GM18526 (cell line): Measurements from ENCODE around the gene NCOA1.
A peak's percentile ranks its signal among the peaks of the same experiment; 100 is the strongest.

ENCODE experiments used
- POLR2A ChIP-seq: IDR thresholded peaks from 3 replicates; pipeline ENCODE4 v1.6.1; 2011; ENCODE audit not compliant: insufficient read length; ENCODE audit errors: extremely low read depth

Gene NCOA1

GRCh38 chr2:24783641-24784040, 292.6 kb downstream of the NCOA1 start:
- TF ChIP-seq POLR2A = no peak

- TF ChIP-seq POLR2A = no peak
Observed at GRCh38 chr2:24785671-24786321, 294.7 kb downstream of the NCOA1 start.

- TF ChIP-seq POLR2A = no peak
Observed at GRCh38 chr2:24787532-24787931, 296.5 kb downstream of the NCOA1 start.

- no peak for TF ChIP-seq POLR2A
Observed at GRCh38 chr2:24788816-24789215, 297.8 kb downstream of the NCOA1 start.

DNA sequence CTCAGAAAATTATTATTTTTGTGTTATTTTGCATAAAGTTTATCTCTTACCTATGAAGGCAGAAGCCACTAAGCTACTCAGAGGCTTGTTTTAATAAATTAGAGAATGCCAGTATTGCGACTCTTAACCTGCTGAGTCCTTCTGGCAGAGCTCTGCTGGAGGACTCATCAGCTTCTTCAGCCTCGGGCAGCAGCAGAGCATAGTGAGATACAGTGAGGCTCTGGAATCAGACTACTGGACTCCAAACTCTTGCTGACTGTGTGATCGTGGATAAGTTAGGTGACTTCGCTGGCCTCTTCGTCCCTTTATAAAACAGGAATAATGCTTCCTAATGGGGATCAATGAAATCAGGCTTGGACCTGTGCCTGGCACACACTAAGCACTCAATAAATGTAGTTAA, 300.4 kb downstream of the NCOA1 start:
- no peak for TF ChIP-seq POLR2A

GRCh38 chr2:24792542-24792873, 301.5 kb downstream of the NCOA1 start:
- TF ChIP-seq POLR2A = no peak

GRCh38 chr2:24792874-24793760, 302.1 kb downstream of the NCOA1 start, which contains the start of the genes CENPO and PTRHD1:
Gene CENPO (plus strand): TSS chr2:24793425. CDS start chr2:24793920, 495 bp downstream.
Gene PTRHD1 (minus strand): TSS chr2:24793391. CDS start chr2:24793377, 14 bp downstream.
- TF ChIP-seq POLR2A = peak; percentile 72

DNA sequence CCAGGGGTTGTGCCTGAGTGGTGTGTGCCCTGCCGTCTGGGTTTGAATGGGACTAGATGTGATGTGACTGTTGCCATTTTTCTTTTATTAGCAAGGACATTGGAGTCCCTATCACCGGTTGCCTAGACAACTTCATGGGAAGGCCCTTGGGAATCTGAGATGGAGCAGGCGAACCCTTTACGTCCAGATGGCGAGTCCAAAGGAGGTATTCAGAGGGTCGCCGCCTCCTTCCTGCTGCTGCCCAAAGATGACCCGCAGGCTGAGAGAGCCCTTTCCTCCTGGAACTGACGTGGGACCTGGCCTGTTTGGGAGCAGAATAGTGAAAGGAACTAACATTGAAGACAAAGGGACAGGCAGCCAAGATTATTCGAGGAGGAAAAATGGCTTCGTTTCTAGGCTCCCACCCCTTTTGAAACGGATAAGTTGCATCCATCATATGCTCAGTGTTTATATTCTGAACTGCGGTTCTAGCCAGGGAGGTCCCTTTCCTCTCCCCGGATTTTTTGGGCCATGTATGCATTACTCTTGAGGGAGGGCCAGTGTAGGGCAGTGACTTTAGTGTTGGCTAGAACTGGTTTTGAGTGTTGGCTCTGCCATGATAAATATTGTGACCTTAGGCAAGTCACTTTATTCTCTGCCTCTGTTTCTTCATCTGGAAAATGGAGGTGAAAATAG, 302.8 kb downstream of the NCOA1 start:
- no peak for TF ChIP-seq POLR2A

DNA sequence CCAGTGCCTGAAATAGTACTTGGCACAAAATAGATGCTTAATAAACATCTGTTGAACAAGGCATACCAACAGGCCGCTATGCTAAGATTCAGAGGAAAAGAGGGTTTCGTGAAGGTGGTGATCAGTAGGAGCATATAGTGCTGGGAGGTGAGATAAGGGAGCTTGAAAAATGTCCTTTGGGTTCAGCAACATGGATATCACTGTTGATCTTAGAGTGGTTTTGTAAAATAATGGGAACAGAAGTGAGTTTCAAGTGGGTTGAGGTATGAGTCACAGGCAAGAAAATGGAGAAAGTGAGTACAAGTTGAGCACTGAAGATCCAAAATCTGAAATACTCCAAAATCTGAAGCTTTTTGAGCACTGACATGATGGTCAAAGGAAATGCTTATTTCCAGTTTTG, 306.6 kb downstream of the NCOA1 start:
- no peak for TF ChIP-seq POLR2A

GRCh38 chr2:24806661-24807036, 315.6 kb downstream of the NCOA1 start:
- TF ChIP-seq POLR2A = no peak

DNA sequence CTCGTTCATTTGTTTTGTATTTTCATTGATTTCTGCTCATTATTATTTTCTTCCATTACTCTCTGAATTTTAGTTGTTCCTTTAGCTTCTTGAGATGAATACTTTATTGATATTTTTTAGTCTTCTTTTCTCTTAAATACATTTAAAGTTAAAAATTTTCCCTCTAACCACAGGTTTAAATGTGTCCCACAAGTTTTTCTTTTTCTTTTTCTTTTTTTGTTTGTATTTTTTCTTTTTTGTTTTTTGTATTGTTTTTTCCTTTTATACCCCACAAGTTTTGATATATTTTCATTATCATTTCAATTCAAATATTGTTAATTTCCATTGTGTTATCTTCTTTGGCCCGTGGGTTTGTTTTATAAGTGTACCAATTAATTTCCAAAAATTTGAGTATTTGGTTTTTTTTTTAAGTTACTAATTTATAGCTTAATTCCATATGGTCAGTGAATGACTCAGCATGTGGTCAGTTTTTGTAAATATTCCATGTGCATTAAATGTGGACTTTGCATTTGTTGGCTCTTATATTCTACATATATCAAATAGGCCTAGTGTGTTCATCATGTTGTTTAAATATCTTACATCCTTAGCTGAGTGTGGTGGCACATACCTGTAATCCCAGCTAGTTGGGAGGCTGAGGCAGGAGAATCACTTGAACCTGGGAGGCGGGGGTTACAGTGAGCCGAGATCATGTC, 318.4 kb downstream of the NCOA1 start:
- no peak for TF ChIP-seq POLR2A

GRCh38 chr2:24813691-24814137, 322.7 kb downstream of the NCOA1 start:
- no peak for TF ChIP-seq POLR2A

GRCh38 chr2:24814516-24814915, 323.5 kb downstream of the NCOA1 start:
- TF ChIP-seq POLR2A = no peak

- no peak for TF ChIP-seq POLR2A
Observed at GRCh38 chr2:24815171-24815570, 324.1 kb downstream of the NCOA1 start.

- TF ChIP-seq POLR2A = no peak
Observed at GRCh38 chr2:24816404-24816803, 325.4 kb downstream of the NCOA1 start.

GRCh38 chr2:24816884-24817283, 325.8 kb downstream of the NCOA1 start:
- no peak for TF ChIP-seq POLR2A

DNA sequence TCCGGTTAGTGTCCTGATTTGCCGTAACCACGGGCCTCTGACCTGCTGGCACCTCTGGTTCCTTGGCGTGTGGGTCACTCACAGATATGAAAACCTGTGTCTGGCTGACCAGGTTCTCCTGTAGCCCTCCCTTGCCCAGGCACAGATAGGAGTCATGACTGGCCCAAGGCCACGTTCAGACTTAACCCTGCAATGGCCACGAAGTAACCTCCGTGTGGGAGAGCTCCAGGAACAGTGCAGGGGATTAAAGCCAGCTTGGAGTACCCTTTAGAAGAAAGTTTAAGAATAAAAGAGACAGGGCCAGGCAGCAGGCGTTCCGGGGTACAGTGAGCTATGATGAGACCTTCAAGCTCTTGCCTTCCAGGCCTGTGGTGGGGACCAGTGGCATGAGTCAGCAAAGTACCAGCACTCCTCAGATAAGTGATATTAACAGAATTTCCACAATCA, 327.7 kb downstream of the NCOA1 start:
- no peak for TF ChIP-seq POLR2A
